MM.1S (cell line): ENCODE measurements around the gene CALB2.

Experiments
- DNase-seq: peaks from one replicate; pipeline ENCODE4 v3.0.0-alpha.2; 2015
- H2AFZ ChIP-seq: fragments of 300-600 bp; sonication (generic); 2 replicates; pipeline ENCODE4 v1.6.0; 2016; ENCODE audit warnings: antibody characterized with exemption, low read length
- H3F3A ChIP-seq: fragments of 300-600 bp; sonication (generic); 2 replicates; pipeline ENCODE4 v1.6.1; 2016; ENCODE audit warnings: mild to moderate bottlenecking, antibody characterized with exemption, low read length, moderate library complexity, mixed read lengths; ENCODE audit not compliant: insufficient read depth
- H3K27ac ChIP-seq: fragments of 300-600 bp; sonication (generic); 2 replicates; pipeline ENCODE4 v1.5.1; 2016; ENCODE audit warnings: mild to moderate bottlenecking, low read length
- H3K27me3 ChIP-seq: fragments of 300-600 bp; sonication (generic); replicated peaks from 2 replicates; pipeline ENCODE4 v1.6.0; 2016; ENCODE audit warnings: low read length; ENCODE audit not compliant: insufficient read depth
- H3K36me3 ChIP-seq: fragments of 300-600 bp; sonication (generic); replicated peaks from 2 replicates; pipeline ENCODE4 v1.6.1; 2016; ENCODE audit warnings: mild to moderate bottlenecking, low read length, mixed read lengths; ENCODE audit not compliant: insufficient read depth
- H3K4me1 ChIP-seq: fragments of 300-600 bp; sonication (generic); 2 replicates; pipeline ENCODE4 v1.6.1; 2016; ENCODE audit warnings: low read length, mixed read lengths
- H3K4me2 ChIP-seq: fragments of 300-600 bp; sonication (generic); 2 replicates; pipeline ENCODE4 v1.6.0; 2016; ENCODE audit warnings: low read depth, low read length
- H3K4me3 ChIP-seq: fragments of 300-600 bp; sonication (generic); 2 replicates; pipeline ENCODE4 v1.5.1; 2016; ENCODE audit warnings: low read length, mixed read lengths
- H3K79me2 ChIP-seq: fragments of 300-600 bp; sonication (generic); 2 replicates; pipeline ENCODE4 v1.6.1; 2016; ENCODE audit warnings: mixed run types, low read length, mixed read lengths
- H3K9ac ChIP-seq: fragments of 300-600 bp; sonication (generic); 2 replicates; pipeline ENCODE4 v1.6.1; 2016; ENCODE audit warnings: low read length, mixed read lengths
- H3K9me2 ChIP-seq: fragments of 300-600 bp; sonication (generic); replicated peaks from 2 replicates; pipeline ENCODE4 v1.6.1; 2016; ENCODE audit warnings: mild to moderate bottlenecking, low read length, mixed read lengths; ENCODE audit not compliant: insufficient read depth
- H3K9me3 ChIP-seq: fragments of 300-600 bp; sonication (generic); replicated peaks from 2 replicates; pipeline ENCODE4 v1.6.1; 2016; ENCODE audit warnings: mild to moderate bottlenecking, low read length, mixed read lengths; ENCODE audit not compliant: insufficient read depth
- H4K20me1 ChIP-seq: fragments of 300-600 bp; sonication (generic); 2 replicates; pipeline ENCODE4 v1.6.1; 2016; ENCODE audit warnings: mild to moderate bottlenecking, low read length, moderate library complexity, mixed read lengths; ENCODE audit not compliant: insufficient read depth
- CTCF ChIP-seq: fragments of 300-600 bp; sonication (generic); IDR thresholded peaks from 2 replicates; pipeline ENCODE4 v1.5.1; 2016; ENCODE audit warnings: antibody characterized with exemption, low read length, mixed read lengths
- EZH2 ChIP-seq: fragments of 300-600 bp; sonication (generic); optimal IDR thresholded peaks from 2 replicates; pipeline ENCODE3; 2017; ENCODE audit warnings: low read depth, mild to moderate bottlenecking, antibody characterized with exemption, low read length, mixed read lengths
- EZH2phosphoT487 ChIP-seq: fragments of 300-600 bp; sonication (generic); IDR thresholded peaks from 2 replicates; pipeline ENCODE4 v1.6.1; 2018; ENCODE audit warnings: antibody characterized with exemption, low read length

Gene CALB2

DNA sequence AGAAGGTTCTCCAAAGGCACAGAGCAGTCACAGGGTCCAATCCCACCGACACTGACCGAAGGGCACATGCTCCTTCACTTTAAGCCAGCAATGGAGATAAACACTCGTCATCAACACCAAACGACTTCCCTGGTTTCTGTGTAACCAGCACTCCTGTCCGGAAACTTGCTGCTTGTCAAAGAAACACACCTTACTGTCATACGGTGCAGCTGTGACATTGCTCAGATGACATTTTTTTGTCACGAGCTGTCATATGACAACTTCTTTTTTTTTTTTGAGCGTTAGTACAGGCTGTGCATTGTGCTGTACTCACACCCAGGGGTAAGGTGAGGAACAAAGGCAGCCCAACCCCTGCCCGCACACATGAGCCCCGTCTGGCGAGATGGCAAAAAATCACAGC lies 44.2 kb downstream of the CALB2 start:
- Histone ChIP-seq H3K79me2 (no peaks in the 10 kb centered on the region), H2AFZ (no peak overlapping the region), H4K20me1 (no peaks in the 10 kb centered on the region), H3K9ac (no peak overlapping the region), H3K27me3 (peaks cover 10% of the 10 kb centered on the region; the same call in 1 of the 2 replicates), H3K9me2 (no peaks in the 10 kb centered on the region), H3K27ac (no peak overlapping the region), H3K4me2 (no peak overlapping the region), H3K36me3 (no peaks in the 10 kb centered on the region), H3K4me1 (no peaks in the 10 kb centered on the region; the same call in 1 of the 2 replicates), H3K4me3 (no peak overlapping the region), H3F3A (no peaks in the 10 kb centered on the region; the same call in 1 of the 2 replicates), H3K9me3 (no peaks in the 10 kb centered on the region)
- TF ChIP-seq CTCF (no peak), EZH2phosphoT487 (no peak), EZH2 (no peak)
- DNase-seq, result no peak

DNA sequence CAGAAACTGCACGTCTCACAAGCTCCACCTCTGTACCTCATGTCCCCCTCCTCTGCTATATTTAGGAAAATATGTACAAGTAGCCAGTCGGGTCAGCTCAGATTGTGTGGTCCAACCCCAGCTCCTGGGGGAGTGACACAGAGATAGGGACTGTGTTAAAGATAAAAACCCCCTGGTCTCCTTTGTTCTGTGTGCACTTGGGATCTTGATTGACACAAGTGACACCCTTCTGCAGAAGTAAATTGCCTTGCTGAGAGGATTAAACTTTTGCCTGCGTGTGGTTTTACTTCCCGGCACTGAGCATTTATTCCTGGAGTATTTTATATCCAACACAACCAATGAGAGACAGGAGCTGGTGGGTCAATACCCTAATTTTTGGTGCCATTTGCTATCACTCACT lies 45.8 kb downstream of the CALB2 start:
- no peak overlapping the region for H3K4me2 ChIP-seq
- H3K27me3 ChIP-seq, result peaks cover 21% of the 10 kb centered on the region; the same call in 1 of the 2 replicates
- no peak overlapping the region for H3K4me3 ChIP-seq
- H3K9me2 ChIP-seq, result no peaks in the 10 kb centered on the region
- H3K36me3 ChIP-seq, result no peaks in the 10 kb centered on the region
- H2AFZ ChIP-seq, result no peak overlapping the region
- TF ChIP-seq EZH2phosphoT487, result no peak
- TF ChIP-seq EZH2, result no peak
- TF ChIP-seq CTCF, result no peak
- no peak for DNase-seq
- no peaks in the 10 kb centered on the region for H4K20me1 ChIP-seq
- H3K79me2 ChIP-seq, result no peaks in the 10 kb centered on the region
- no peaks in the 10 kb centered on the region; the same call in 1 of the 2 replicates for H3K4me1 ChIP-seq
- H3F3A ChIP-seq, result no peaks in the 10 kb centered on the region; the same call in 1 of the 2 replicates
- H3K9ac ChIP-seq, result no peak overlapping the region
- H3K9me3 ChIP-seq, result no peaks in the 10 kb centered on the region
- no peak overlapping the region for H3K27ac ChIP-seq

- H3K4me1 ChIP-seq, result no peaks in the 10 kb centered on the region; the same call in 1 of the 2 replicates
- no peak overlapping the region for H2AFZ ChIP-seq
- no peak overlapping the region for H3K27ac ChIP-seq
- peaks cover 31% of the 10 kb centered on the region for H3K27me3 ChIP-seq
- no peaks in the 10 kb centered on the region for H3K9me3 ChIP-seq
- no peaks in the 10 kb centered on the region for H3K36me3 ChIP-seq
- H3K4me2 ChIP-seq, result no peak overlapping the region
- H3K9ac ChIP-seq, result no peak overlapping the region
- no peaks in the 10 kb centered on the region for H3K9me2 ChIP-seq
- DNase-seq, result no peak
- H3K79me2 ChIP-seq, result no peaks in the 10 kb centered on the region
- no peaks in the 10 kb centered on the region; the same call in 1 of the 2 replicates for H3F3A ChIP-seq
- H4K20me1 ChIP-seq, result no peaks in the 10 kb centered on the region
- TF ChIP-seq EZH2, result no peak
- TF ChIP-seq EZH2phosphoT487, result no peak
- TF ChIP-seq CTCF, result no peak
- H3K4me3 ChIP-seq, result no peak overlapping the region
These were observed 47.8 kb downstream of the CALB2 start for GRCh38 chr16:71406316-71406715.
